IPS DF 4.7 (cell line): ENCODE results near the gene RGS5.
"Not testable (repeated sequence)": the region's sequence is repeated elsewhere in the genome, so short reads cannot be mapped to it uniquely, and the experiment has no call there.

Experiments used
- DNase-seq: peaks from one replicate; pipeline ENCODE4 v3.0.0-alpha.2; 2013; ENCODE audit warnings: low spot score; ENCODE audit errors: extremely low read depth

RGS5 gene, protein sequence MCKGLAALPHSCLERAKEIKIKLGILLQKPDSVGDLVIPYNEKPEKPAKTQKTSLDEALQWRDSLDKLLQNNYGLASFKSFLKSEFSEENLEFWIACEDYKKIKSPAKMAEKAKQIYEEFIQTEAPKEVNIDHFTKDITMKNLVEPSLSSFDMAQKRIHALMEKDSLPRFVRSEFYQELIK

DNA sequence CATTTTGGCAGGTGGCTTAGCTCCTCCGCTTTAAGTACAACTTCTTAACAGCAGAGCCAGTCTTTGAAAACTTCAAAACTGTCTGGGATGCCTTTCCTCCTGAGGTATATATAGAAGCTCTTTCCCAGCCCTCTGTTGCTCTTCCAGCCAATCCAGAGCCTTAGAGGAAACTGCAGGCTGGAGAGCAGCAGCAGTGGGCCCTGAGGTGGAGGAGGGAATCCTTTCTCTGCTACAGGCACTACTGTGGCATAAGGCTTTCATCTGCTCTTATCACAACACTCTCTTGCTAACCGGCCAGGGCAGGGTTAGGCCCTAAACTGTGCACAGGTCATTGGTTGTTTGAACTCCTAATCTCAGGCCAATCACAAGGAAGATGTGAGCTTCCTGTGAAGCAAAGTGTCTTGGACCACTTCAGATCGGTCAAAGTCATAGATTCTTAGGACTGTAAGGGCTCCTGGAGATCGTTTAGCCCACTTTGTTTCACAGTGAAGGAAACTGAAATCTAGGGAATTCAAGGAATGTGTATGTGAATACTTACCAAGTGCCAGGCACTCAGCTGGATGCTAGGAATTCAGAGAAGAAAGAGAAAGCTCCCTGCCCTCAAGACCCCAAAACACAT is at the start of gene RGS5:
Gene RGS5 (minus strand): TSS at position 84 of the 619 bp plus-strand sequence. CDS start 81 bp downstream, at position 3.
- DNase-seq: peak; percentile 80

- DNase-seq: no peak
These were observed 47.8 kb upstream of the RGS5 start for GRCh38 chr1:163250382-163250974.

DNA sequence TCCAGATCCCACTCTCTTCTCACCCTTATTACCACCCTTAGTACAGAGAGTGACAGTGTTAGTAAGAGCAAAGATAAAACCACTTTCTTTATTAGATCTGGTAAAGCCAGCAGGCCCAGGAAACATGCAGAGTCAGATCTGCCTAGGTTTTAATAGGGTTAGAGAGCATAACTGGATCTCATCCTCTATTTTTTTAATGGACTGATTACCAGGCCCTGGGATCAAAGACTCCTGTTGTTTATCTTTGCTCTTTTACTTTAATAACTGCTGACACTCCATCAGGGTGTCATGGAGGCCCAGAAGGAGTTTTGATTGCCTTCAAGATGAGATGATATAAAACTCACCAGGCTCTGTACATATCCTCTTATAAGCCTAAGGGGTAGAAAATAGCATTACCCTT is 45.3 kb upstream of the RGS5 start:
- no peak for DNase-seq

DNA sequence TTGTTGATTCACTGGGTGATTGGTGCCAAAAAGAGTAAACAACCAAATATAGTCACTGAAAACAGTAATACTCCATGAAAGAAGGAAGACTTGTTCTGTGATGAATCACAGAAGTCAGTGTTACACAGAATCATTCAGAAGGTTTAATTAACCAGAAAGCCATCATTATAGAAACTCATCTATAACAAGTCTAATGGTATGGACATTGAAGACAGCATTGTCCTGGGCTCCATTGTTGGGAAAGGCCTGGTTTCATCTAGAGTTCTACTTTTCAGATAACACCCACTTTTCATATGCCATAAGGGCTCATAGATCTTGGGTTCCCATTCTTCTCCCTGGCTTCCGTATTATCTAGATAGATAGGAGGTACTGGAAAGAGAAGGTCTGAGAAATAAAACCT is 41.9 kb upstream of the RGS5 start:
- not testable (repeated sequence) for DNase-seq

DNA sequence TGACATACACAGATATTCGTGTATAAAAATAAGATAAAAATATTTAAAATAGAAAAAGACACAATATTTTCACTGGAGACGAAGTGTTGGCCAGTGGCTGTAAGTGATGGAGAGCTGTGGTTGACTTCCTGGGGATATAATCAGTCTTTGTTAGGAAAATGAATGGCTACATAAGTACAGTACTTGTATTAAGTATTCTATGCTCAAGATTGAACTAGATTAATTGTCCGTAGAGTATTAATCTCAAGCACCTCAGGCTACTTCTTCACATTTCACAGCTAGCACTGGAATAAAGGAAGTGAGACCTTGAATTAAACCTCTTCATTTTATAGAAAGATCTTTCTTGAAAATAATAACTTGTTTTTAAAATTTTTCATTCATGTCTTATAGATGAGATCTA is 39.0 kb upstream of the RGS5 start:
- DNase-seq: no peak

GRCh38 chr1:163240705-163241104 is 38.0 kb upstream of the RGS5 start:
- DNase-seq: no peak

- not testable (repeated sequence) for DNase-seq
These were observed 30.9 kb upstream of the RGS5 start for GRCh38 chr1:163233643-163234042.

DNA sequence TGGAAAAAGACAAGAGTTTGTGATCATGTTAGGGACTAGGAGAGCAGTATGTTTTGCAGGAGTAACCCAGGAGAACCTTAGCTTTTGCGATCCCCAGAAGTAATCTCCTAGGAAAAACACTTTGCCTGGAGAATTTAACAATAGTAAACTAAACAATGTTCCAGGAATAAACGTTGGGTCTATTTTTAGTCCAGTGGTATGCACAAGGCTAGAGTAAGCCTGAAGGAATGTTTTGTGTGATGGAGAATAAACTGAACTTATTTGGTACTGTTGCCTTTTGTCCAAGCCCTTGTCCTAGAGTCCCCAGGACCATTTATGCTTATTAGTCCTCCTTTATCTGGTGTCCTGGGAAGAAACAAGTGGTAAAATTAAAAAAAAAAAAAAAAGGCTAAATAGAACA is 28.7 kb upstream of the RGS5 start:
- DNase-seq: no peak

DNA sequence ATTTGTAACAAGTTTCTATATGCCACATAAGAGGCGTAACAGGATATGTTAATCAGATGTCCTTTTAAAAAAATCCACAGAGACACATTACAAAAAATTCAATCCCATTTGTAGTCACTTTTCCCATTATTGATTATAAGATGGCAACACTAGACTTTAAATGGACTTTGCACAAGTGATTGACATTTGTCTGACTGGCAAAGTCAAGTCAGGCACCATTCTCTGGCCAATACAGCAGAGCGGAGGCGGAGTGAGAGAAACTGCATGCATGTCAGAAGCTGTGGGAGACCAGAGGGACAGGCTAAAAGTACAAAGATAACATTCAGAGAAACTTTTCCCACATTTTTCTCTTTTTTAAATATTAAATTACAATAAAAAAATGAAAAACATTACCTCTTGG is 28.1 kb upstream of the RGS5 start:
- DNase-seq: no peak

GRCh38 chr1:163228271-163228670 is 25.6 kb upstream of the RGS5 start:
- not testable (repeated sequence) for DNase-seq

- DNase-seq: no peak
These were observed 24.4 kb upstream of the RGS5 start for GRCh38 chr1:163227126-163227525.

DNA sequence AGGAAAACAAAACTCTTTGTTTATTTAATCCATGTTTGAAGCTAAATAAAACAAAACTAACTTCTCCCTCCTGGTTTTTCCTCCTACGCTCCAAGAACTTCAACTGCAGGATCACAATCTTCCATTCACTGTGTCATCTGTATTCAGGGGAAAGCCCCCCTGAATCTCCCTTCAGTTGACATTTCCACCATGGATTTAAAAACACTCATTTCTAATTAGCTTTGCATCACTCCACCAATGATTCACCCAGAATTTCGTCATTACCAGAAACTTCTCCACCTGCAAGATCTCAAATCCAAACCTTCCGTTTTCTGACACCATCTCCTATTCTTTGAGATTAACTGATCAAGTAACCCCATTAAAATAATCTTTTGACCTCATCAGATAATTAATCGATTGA is 10.9 kb upstream of the RGS5 start:
- DNase-seq: no peak

- no peak for DNase-seq
These were observed 9.0 kb upstream of the RGS5 start for GRCh38 chr1:163211667-163212066.

- no peak for DNase-seq
These were observed 2.8 kb upstream of the RGS5 start for GRCh38 chr1:163205513-163205912.

GRCh38 chr1:163203561-163203960 is 845 bp upstream of the RGS5 start:
- DNase-seq: no peak

GRCh38 chr1:163201906-163202305 is 810 bp downstream of the RGS5 start:
- DNase-seq: no peak

DNA sequence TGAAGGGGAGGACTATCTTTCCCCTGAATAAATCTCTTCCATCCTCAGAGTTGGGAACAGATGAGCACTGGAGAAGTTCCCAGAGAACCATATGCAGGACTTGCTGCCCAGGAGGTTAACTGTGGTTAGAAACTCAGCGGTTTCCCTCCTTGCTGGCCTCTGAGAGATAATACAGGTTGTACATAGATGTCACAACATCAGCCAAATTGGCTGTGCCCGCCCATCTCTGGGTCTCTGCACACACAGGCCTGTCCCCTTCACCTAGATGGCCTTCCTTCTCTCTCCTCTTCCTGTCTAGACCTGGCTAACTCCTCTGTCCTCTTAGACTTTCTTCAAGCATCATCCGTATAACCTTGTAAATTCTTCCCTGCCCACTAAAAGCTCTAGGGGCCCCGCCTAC is 5.7 kb downstream of the RGS5 start:
- DNase-seq: no peak

DNA sequence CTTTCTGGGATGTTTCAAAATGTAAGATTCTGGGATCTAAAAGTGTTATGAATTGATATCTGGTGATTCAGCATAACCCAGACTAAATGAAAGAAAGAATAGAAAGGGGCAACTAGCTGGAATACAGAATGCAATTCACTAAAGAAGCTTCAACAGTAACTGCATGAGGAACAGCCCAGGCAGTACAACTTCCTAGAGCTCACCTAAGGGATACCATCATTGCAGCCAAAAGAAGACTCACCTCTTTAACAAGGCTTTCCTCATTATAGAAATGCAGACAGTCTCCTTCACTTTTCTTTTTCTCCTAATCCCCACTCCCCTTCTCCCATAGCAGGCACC is 6.3 kb downstream of the RGS5 start:
- no peak for DNase-seq

GRCh38 chr1:163195728-163196448 is 6.8 kb downstream of the RGS5 start:
- no peak for DNase-seq

GRCh38 chr1:163191301-163191700 is 11.4 kb downstream of the RGS5 start:
- DNase-seq: no peak

DNA sequence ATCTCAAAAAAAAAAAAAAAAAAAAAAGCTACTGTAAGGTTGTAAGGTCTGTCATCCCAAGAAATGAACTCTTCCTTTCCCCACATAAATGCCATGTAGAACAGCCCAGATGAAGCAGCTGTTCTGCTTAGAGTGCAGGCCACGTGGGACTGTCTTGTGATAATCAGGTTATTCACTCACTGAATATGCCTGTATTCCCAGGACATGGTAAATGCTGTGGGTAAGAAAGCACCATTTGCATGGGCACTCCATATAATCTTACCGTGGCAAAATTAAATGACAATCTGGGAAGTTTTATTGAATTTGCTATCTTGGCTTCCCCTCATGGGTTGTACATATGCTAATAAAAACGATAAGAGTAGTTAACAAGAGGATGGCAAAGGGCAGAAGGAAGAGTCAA is 13.8 kb downstream of the RGS5 start:
- DNase-seq: no peak

- no peak for DNase-seq
These were observed 14.9 kb downstream of the RGS5 start for GRCh38 chr1:163187849-163188248.

DNA sequence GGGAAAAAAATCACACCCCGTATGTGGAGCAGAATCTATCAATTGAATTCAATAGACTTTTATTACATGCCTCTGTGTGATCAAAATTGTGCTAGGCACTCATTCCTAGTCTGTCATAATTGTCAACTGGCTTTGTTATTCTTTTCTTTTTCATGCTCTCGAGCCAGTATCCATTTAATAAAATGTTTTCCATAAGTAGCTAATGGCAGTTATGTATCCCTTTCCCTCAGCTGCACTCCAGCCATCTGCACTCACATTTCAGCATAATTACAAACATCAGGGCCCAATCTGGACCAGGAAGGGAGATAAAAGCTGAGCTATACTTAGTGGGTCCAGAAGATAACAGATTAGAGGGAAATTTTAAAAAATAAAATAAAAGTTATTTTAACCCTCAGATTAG is 15.9 kb downstream of the RGS5 start:
- DNase-seq: no peak
